Stimulated activated CD4-positive, alpha-beta T cell treated with anti-CD3 and anti-CD28 coated beads, Interleukin-12 subunit alpha, Interleukin-12 subunit beta, amount 100 ng/mL, for 48 hours (primary cell): ENCODE data around the gene FOXN4.
"Not testable (repeated sequence)": the region's sequence is repeated elsewhere in the genome, so short reads cannot be mapped to it uniquely, and the experiment has no call there.

Experiments used
- DNase-seq, 3 donors: peaks; one replicate each; pipeline ENCODE4 v3.0.0-alpha.2; 2020; ENCODE audit warnings: low read depth in 2 of 3, low spot score in 1 of 3

Gene FOXN4, protein sequence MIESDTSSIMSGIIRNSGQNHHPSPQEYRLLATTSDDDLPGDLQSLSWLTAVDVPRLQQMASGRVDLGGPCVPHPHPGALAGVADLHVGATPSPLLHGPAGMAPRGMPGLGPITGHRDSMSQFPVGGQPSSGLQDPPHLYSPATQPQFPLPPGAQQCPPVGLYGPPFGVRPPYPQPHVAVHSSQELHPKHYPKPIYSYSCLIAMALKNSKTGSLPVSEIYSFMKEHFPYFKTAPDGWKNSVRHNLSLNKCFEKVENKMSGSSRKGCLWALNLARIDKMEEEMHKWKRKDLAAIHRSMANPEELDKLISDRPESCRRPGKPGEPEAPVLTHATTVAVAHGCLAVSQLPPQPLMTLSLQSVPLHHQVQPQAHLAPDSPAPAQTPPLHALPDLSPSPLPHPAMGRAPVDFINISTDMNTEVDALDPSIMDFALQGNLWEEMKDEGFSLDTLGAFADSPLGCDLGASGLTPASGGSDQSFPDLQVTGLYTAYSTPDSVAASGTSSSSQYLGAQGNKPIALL

DNA sequence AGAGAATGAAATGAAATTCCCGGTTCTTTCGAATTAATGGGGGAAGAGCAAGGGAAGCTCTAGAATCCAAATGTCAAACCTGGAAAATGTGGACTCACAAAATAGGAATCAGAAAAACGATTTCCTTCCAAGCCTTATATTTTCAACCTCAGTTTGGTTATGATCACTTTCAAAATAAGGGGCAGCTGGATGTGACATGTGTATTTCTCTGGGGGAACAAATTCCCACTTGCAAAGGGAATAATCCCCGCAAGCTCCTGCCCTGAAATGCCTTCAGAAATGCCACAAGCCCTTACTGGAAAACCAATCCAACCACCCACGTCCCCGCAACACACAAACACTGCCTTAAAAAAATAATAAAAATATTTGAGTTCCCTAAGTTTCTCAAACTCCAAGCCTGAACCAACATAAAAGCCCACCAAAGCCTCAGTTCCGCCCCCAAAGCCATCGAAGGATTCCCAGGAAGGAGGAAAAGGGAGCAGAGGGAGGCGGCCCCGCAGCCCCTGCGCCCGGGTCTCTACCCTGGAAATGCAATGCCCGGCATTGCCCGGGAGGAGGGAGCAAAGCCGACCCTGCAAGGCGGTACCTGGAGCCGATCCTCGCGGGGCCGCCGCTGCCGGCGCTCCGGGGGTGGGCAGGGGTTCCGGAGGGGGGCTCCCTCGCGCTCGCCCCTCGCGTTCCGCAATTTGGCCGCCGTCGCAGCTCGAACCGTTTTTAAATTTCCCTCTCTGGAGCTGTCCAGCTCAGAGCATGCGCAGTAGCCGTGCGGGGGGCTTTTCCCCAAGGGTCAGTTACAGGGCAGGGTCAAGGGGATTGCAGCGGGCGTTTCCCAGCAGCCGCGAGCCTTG lies at the start of gene FOXN4:
FOXN4 (minus strand) TSS at position 751 of the 847 bp plus-strand sequence. CDS start 963 bp downstream, outside the sequence.
- DNase-seq, result no peak

DNA sequence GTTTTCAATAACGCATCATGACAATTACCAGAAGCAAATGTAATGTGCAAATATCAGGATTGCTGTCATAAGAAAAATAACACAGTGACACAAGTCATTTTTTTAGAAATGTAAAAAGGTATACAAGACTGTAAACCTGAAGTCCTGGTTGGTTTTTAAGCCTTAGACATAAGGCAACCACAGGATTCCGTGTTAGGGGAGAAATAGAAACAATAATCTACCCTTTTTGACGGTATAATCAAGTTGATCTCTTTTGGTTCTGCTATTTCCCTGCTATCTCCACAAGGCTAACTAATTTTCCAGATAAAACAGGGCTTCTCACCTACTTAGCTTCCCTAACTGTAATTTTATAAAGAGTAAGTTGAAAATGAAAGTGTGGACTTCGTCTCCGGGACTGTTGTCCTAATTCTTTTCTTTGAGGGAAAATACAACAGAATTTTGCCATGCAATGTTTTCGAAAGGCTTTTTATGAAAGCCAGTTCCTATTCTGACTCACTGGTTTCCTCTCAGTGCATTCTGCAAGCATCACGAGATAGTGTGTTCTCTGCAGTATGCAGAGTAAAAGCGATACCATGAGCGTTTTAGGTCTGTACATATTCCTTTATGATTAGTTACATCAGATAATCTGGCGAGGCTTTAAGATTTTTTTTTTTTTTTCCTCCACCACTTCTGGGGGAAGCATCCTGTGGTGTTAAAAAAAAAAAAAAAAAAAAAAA lies 49.2 kb upstream of the FOXN4 start:
- peak in 1 of 3 donors; percentile 14 for DNase-seq

DNA sequence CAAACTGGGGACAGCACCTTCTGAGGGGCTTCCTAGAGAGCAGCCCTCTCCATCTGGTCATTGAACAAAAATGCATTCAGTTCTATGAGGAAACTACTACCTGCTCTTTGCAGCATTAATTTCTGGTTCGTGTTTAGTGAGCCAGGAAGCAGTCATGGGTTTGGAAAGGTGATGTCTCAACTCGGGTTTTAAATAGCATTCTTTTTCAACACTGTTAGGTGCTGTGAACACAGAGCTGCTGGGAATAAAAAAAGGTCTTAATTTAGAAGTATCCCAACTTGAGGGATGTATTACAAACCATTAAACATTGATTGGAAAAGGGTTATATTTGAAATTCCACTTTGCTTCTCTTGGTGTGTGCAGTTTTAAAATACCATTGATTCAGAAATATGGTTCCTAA lies 47.9 kb upstream of the FOXN4 start:
- DNase-seq, result no peak

DNA sequence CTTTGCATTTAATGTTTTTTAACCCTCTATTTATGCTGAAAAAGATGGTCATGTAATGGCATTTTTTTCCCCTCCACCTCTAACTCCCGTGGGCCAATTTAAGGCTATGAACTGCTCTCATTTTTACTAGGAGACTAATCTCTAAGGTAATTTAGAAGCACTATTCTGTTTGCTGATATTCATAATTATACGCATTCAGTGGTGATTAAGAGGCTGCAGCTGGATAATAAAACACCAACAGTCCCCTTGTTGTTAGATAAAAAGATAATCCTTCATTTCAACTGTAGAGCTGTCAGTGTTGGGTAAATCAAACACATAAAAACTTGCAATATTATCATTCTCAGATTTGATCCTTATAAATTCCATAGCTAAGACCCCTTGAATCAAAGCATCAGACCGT lies 47.5 kb upstream of the FOXN4 start:
- DNase-seq, result no peak

DNA sequence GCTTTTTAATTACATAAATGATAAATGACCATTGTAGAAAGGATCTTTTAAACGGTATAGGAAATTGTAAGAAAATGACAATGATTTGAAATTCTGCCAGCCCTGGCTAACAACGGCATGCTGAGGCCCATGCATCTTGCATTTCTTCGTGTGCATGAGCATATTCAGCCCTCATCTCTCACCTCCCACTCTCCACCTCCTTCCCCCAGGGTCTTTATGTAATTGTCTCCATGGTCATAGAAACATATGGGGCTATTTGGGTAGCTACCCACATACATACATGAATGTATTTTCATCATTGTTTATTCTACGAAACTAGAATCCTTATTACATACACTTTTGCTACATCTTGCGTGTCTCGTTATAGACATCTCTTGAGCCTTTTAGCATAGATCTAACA lies 43.1 kb upstream of the FOXN4 start:
- DNase-seq, result no peak

DNA sequence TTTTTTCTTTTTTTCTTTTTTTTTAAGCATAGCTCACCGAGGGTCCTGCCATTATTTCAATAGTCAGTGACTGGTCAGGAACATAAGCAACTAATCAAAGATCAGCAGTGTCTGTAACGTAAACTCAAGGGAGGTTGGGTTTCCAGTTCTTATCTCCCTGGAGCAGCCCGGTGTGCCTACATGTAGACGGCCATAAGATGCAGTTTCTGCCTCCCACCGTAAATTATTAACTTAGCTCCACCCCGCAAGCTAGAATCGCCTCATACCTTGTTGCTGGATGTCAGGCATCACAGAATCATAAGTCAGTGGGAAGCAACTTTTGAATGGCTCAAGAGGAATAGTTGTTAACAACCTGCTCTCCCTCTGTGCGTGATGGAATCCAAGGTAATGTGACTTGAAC lies 38.5 kb upstream of the FOXN4 start, which contains the start of gene MYO1H:
MYO1H (plus strand) TSS at position 312 of the 400 bp plus-strand sequence; CDS start at position 373, 61 bp downstream.
- no peak for DNase-seq

DNA sequence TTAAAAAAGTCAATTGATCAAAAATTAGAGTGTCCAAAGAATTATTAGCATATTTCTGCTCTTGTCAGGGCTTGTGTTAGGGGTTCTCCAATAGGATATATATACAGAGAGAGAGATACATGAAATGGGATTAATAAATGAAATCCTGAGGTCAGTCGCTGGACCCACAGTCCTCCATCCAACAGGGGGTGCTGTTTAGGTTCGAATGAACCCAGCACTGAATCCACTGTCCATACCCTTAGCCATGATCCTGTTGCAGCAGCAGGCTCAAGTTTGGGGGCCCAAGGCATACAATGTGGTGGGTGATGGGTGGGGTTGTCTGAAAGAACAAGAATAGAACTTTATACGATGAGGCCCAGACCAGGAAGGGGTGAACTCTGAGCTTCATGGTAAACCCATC lies 37.8 kb upstream of the FOXN4 start:
- DNase-seq, result peak in 2 of 3 donors; percentile 2 to 5

DNA sequence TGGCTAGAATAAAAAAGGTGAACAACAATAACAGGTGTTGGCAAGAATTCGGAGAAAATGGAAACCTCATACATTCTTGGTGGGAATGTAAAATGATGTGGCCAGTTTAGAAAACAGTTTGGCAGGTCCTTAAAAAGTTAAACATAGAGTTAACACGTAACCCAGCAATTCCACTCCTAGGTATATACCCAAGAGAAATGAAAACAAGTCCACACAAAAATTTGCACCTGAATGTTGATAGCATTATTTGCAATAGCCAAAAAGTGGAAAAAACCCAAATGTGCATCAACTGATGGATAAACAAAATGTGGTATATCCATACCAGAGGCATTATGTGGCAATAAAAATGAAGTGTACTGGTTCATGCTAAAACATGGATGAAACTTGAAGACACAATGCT lies 36.3 kb upstream of the FOXN4 start:
- DNase-seq, result no peak

DNA sequence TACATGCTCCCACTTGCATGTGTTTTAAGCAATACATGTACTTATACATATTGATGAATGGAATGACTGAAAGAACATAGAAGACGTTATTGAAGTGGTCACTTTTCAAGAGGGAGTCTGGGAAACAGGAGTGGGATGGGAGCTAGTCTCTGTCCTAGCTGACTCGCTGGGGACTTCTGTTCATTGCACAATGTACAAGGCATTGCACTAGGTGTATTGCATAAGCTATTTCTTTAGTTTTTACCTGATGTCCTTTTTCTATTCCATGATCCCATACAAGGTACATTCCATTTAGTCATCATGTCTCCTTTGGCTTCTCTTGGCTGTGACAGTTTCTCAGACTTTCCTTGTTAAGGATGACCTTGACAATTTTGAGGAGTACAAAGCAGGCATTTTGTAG lies 34.6 kb upstream of the FOXN4 start:
- DNase-seq, result no peak

DNA sequence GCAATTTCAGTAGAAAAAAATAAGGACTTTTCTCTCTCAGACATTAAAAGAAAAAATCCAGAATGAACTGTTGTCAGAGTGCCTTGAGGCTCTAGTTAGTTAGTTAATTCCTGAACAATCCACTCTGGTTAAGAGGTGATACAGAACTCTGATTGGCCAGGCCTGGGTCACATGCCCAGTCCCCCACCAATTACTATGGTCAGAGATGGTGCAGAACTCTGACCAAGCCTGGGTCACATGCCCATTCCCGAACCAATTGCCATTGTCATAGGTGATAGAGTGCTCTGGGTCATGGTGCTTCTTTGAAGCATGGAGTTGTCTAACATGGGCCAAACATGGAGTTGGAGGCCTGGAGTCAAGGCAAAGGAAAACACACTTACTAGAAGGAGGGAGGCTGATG lies 27.5 kb upstream of the FOXN4 start:
- no peak for DNase-seq

DNA sequence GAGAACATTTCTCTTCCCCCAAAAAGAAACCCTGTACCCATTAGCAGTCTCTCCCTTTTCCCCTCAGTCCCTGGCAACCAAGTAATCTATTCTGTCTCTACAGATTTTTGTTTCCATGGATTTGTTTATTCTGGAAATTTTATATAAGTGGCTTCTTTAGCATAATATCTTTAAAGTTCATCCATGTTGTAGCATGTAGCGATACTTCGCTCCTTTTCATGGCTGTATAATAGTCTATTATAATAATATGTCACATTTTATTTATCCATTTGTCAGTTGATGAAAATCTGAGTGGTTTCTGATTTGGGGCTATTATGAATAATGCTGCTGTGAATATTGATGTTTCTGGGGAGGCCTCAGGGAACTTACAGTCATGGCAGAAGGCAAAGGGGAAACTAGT lies 25.8 kb upstream of the FOXN4 start:
- no peak for DNase-seq

DNA sequence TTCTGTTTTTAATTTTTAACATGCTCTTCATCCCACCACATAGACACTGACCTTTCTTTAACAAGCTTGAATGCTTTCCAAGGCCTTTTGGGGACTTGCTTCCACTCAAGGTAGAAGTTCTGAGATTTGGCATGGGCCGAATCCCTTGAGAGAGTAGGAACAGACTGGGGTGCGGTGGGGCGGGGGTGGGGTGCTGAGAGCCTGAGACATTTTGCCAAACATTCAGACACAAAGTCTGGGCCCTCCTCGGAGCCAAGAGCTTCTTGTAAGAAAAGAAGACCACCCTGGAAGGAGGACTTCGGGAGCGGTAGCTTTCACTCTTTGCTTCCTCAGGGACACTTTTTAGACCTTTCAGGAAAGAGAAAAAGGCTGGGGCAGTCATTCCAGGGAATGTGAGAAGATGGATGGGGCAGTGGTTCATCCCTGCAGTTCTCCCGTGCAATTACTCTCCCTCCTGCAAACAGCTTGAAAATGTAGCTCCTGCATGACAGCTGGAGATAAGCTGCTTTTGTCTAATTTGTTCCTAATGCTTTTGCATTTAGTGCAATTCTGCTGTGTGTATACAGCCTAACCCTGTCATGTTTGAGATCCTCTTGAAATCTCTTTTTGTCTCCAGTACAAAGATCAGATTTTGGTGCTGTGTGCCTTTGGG lies 22.3 kb upstream of the FOXN4 start:
- DNase-seq, result no peak

DNA sequence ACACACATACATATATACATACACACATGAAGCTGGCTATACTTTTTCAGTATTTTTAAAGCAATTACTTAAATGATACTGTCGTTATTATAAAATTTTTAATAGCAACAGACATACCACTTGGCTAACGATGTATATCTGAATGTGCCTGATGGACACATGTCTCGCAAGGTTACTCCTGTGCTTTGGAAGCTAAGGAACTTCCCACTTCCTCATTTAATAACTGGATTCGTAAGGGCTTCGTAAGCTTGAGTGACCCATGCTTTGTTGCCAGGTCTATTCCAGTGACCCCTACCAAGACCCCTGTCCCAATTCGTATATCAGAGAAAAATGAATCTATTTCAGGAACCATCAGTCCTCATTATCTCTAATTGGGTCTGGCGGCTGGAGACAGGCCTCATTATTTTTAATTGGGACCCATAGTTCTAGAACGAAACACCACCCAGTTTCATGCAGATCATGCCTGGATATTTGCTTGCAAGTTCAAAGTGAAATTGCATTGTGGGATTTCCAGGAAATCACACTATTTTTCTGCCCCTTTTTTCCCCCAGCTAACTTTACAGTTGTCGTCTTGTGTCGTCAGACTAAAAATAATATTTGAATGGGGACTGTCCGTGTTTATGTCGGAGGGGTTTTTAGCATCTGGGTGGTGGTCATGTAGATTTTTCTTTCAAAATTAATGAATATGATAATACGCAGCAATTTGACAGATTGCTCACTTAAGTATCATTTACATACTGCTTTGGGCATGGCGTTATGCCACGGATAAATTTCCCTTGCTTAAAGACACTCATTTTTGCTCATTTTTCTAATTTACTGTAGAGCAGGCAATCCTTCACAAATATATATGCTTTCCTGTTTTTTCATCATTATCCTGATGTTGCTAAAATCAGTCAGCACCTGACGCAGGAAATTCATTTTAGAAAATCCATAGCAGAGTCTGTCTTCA lies 21.5 kb upstream of the FOXN4 start:
- no peak for DNase-seq

DNA sequence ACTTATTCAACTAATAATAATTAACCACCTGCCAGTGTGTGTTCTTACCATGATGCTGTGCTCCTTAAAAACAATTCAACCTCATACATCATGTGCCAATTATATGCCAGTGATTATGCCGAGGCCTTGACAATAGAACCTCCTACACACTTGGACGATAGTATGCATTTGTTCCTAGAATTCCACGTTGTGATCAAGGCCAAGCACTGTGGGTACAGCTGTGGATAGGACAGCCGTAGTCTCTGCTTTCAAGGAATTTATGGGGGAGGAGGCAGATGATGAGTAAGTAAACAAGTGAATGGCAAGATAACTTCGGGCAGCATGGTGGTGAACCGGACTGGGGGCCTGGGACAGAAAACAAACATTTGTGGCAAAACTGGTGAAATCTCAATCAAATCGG lies 20.6 kb upstream of the FOXN4 start:
- DNase-seq, result no peak

DNA sequence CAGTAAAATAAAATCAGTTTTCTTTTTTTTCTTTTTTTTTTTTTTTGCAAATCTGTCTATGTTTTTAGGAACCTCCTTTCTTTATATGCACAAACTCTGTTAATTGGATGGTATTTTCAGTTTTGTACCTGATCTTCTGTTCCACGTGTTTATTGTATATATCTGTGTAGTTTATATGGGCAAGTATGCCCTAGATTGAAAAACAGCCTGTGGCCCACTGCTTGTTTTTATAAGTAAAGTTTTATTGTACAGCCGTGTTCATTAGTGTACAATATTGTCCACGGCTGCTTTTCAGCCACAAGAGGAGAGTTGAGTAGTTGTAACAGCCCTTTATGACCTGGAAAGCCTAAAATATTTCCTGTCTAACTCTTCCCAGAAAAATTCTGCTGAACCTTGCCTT lies 19.9 kb upstream of the FOXN4 start:
- no peak for DNase-seq

DNA sequence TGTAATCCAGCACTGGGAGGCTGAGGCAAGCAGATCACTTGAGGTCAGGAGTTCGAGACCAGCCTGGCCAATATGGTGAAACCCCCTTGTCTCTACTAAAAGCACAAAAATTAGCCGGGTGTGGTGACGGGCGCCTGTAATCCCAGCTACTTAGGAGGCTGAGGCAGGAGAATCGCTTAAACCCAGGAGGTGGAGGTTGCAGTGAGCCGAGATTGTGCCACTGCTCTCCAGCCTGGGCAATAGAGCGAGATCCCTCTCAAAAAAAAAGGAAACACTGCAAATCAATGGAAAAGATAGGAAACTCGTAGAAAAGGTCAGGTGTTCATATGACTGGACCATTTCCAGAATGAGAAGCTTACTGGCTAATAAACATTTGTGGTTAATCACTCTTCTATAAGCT lies 12.2 kb upstream of the FOXN4 start:
- not testable (repeated sequence) for DNase-seq

DNA sequence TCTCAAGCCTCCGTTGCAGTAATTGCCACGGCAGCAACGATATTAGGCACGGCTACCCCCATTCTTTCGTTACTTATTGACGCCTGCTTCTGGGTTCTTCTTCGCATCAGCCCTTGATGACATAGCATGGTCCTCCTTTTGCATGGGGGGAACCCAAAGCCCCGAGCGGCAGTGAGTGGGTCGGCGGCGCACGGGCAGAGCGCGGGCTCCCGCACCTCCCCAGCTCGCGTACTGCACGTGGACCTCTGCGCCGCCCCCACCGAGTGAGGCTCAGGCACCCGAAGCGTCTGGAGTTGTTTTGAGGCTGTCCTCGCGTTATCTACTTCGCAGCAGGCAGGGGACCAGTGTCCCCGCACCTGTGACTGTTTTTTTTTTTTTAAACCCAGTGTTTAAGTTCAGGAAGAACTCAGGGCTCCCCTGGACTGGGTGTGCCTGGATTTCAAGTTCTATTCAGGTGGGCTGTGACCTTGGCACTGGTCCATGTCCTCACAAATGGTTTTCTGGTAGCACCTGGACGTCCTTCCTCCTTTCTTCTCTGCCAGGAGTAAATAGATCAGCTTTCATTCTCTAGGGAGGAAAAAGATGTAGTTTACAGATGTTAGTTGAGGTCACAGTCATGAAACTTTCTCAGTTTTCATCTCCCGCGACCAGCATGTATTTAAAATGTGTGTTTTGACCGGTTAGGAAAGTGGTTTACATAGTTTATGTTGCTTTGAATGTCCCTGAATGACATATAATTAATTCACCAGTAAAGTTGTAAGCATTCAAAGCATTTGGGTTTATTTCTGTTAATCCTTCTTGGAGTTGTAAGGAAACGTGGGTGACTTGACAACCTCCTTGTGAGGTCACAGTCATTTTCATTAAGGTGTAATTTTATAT lies 1.4 kb upstream of the FOXN4 start:
- peak in 1 of 3 donors; percentile 5 for DNase-seq

DNA sequence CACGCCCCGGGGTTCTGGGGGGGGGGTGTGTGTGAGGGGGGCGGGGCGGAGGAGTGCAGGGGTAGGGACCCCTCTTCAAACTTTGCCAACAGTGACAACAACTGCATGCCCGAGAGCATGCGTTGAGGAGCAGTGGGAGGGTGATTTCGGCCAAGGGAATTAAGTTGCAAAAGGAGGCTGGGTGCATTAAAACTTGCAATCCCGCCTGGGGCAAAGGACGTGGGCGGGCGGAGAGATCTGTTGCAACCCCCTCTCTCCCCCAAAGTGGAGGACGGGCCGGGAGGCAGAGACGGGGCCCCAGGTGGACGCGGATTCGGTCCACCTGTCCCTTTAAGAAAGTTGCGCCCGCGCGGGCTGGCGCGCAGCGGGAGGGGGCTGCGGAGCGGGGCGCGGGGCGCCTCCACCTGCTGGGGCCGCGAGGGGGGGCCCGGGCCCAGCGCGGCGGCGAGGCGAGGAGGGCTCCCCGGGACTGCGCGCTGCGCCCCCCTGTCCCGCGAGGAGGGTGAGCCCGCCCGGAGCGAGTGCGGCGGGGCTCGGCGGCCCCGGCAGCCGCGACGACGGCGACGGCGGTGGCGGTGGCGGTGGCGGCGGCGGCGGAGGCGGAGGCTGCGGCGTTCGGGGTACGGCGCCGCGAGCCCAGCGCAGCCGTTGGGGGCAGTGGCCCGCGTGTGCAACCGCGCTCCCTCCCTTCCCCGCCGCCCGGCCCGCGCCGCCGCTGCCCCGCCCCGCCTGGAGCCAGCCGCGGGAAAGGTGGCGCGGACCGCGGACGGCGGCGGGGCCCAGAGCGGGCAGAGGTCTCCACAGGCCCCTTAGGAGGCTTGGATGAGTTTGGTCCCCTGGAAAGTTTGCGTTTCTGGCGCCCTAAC lies 530 bp upstream of the FOXN4 start:
- DNase-seq, result no peak
